IMR-90 (cell line): ENCODE data around the gene CSGALNACT2. TPM values are rescaled to one million over a fixed set of nuclear protein-coding genes. Genes with fewer than 3 reads are reported as not detected.

Experiments
- ATAC-seq: fragments of 200-7000 bp; cut with Tn5 transposase; 2 replicates; pipeline ENCODE4 v1.9.1; 2020; ENCODE audit warnings: low read depth, mild to moderate bottlenecking, moderate library complexity
- BruUV-seq: library from RNA; stranded (reverse); fragments of 400-500 nt; replicated peaks from 2 replicates; lab custom pipeline; 2021; lab: Mats Ljungman, UMichigan
- CTCF ChIA-PET: fragments of 300-600 bp; formaldehyde crosslinking; extraction: SDS; loops from one replicate; lab custom pipeline; 2021; ENCODE audit warnings: antibody characterized with exemption; lab: Yijun Ruan, JAX
- POLR2A ChIA-PET: fragments of 300-600 bp; sonication (Branson Sonifier 250); formaldehyde crosslinking; loops from one replicate; lab custom pipeline; 2022; ENCODE audit warnings: antibody characterized with exemption; ENCODE audit not compliant: unreplicated experiment; lab: Charles Lee
- DNase-seq: peaks from one replicate; pipeline ENCODE4 v3.0.0; 2013
- H2AFZ ChIP-seq: replicated peaks from 2 replicates; pipeline ENCODE3; 2013; ENCODE audit warnings: low read length, mild to moderate bottlenecking; ENCODE audit not compliant: poor library complexity
- H2AK5ac ChIP-seq: 2 replicates; pipeline ENCODE4 v1.6.1; 2013; ENCODE audit warnings: low read depth, low read length, inconsistent platforms
- H2AK9ac ChIP-seq: replicated peaks from 2 replicates; pipeline ENCODE3; 2013; ENCODE audit warnings: mild to moderate bottlenecking, low read depth, low read length, moderate library complexity; ENCODE audit not compliant: poor library complexity
- H2BK120ac ChIP-seq: 2 replicates; pipeline ENCODE4 v1.6.1; 2013; ENCODE audit warnings: low read depth, low read length, inconsistent platforms
- H2BK15ac ChIP-seq: 3 replicates; pipeline ENCODE4 v1.6.1; 2013; ENCODE audit warnings: low read depth, low read length, inconsistent platforms
- H2BK20ac ChIP-seq: 2 replicates; pipeline ENCODE4 v1.6.1; 2013; ENCODE audit warnings: low read depth, mild to moderate bottlenecking, inconsistent platforms, low read length, moderate library complexity
- H2BK5ac ChIP-seq: 2 replicates; pipeline ENCODE4 v1.6.1; 2013; ENCODE audit warnings: mild to moderate bottlenecking, low read depth, low read length, inconsistent platforms; ENCODE audit not compliant: poor library complexity, severe bottlenecking
- H3K14ac ChIP-seq: replicated peaks from 2 replicates; pipeline ENCODE4 v1.6.1; 2013; ENCODE audit warnings: low read depth, low read length, inconsistent platforms
- H3K18ac ChIP-seq: 2 replicates; pipeline ENCODE4 v1.6.1; 2013; ENCODE audit warnings: low read depth, low read length, control low read depth
- H3K23ac ChIP-seq: 2 replicates; pipeline ENCODE4 v1.6.1; 2013; ENCODE audit warnings: low read depth, low read length, inconsistent platforms
- H3K27ac ChIP-seq: 2 replicates; pipeline ENCODE4 v1.5.1; 2013; ENCODE audit warnings: mild to moderate bottlenecking, control low read depth, low read length; ENCODE audit not compliant: insufficient read depth
- H3K27me3 ChIP-seq: 2 replicates; pipeline ENCODE4 v1.6.1; 2013; ENCODE audit warnings: low read length; ENCODE audit not compliant: control insufficient read depth, insufficient read depth
- H3K36me3 ChIP-seq: 2 replicates; pipeline ENCODE4 v1.6.1; 2013; ENCODE audit warnings: low read length, mixed read lengths; ENCODE audit not compliant: control insufficient read depth, insufficient read depth
- H3K4ac ChIP-seq: 2 replicates; pipeline ENCODE4 v1.6.1; 2013; ENCODE audit warnings: low read depth, low read length, inconsistent platforms
- H3K4me1 ChIP-seq: 2 replicates; pipeline ENCODE4 v1.6.1; 2013; ENCODE audit warnings: low read length, mixed read lengths; ENCODE audit not compliant: control insufficient read depth, insufficient read depth
- H3K4me2 ChIP-seq: 2 replicates; pipeline ENCODE4 v1.6.1; 2013; ENCODE audit warnings: low read depth, mild to moderate bottlenecking, control low read depth, low read length, moderate library complexity
- H3K4me3 ChIP-seq: 2 replicates; pipeline ENCODE4 v1.5.1; 2013; ENCODE audit warnings: low read depth, mild to moderate bottlenecking, control low read depth, low read length, moderate library complexity; ENCODE audit not compliant: insufficient read depth
- H3K56ac ChIP-seq: 2 replicates; pipeline ENCODE4 v1.6.1; 2013; ENCODE audit warnings: low read length, inconsistent platforms; ENCODE audit not compliant: insufficient read depth; ENCODE audit errors: extremely low read depth
- H3K79me1 ChIP-seq, 2 experiments: 2 replicates each; pipeline ENCODE4 v1.6.1; 2013; ENCODE audit warnings: low read length in 2 of 2, inconsistent platforms in 1 of 2, low read depth in 1 of 2
- H3K9ac ChIP-seq: 2 replicates; pipeline ENCODE4 v1.6.1; 2013; ENCODE audit warnings: low read depth, low read length, control low read depth
- H3K9me1 ChIP-seq: 2 replicates; pipeline ENCODE4 v1.6.1; 2013; ENCODE audit warnings: low read length, inconsistent platforms; ENCODE audit not compliant: insufficient read depth
- H3K9me3 ChIP-seq: 2 replicates; pipeline ENCODE4 v1.6.1; 2013; ENCODE audit warnings: low read length; ENCODE audit not compliant: control insufficient read depth, insufficient read depth
- H4K20me1 ChIP-seq: 2 replicates; pipeline ENCODE4 v1.6.1; 2013; ENCODE audit warnings: low read length, inconsistent platforms; ENCODE audit not compliant: insufficient read depth
- H4K5ac ChIP-seq: 2 replicates; pipeline ENCODE4 v1.6.1; 2013; ENCODE audit warnings: mild to moderate bottlenecking, low read depth, low read length, control low read depth
- H4K8ac ChIP-seq, 2 experiments: 2 replicates each; pipeline ENCODE4 v1.6.1; 2013; ENCODE audit warnings: low read depth in 2 of 2, low read length in 2 of 2, control low read depth in 1 of 2, inconsistent platforms in 1 of 2
- H4K91ac ChIP-seq: 2 replicates; pipeline ENCODE4 v1.6.1; 2013; ENCODE audit warnings: low read depth, low read length, inconsistent platforms; ENCODE audit not compliant: insufficient read depth
- BHLHE40 ChIP-seq: fragments of 150-350 bp; IDR thresholded peaks from 2 replicates; pipeline ENCODE4 v1.6.1; 2016; ENCODE audit warnings: mild to moderate bottlenecking, low read depth, low read length
- CEBPB ChIP-seq: IDR thresholded peaks from 2 replicates; pipeline ENCODE4 v1.6.1; 2012; ENCODE audit warnings: low read depth, low read length, improper control_type of control experiment
- CHD1 ChIP-seq: IDR thresholded peaks from 2 replicates; pipeline ENCODE4 v1.6.1; 2012; ENCODE audit warnings: low read depth, low read length, improper control_type of control experiment
- FOS ChIP-seq: fragments of 150-350 bp; IDR thresholded peaks from 2 replicates; pipeline ENCODE4 v1.6.1; 2016; ENCODE audit warnings: low read depth, low read length
- MAFK ChIP-seq: IDR thresholded peaks from 2 replicates; pipeline ENCODE4 v1.6.1; 2012; ENCODE audit warnings: low read depth, low read length, improper control_type of control experiment
- MAZ ChIP-seq: IDR thresholded peaks from 2 replicates; pipeline ENCODE4 v1.6.1; 2012; ENCODE audit warnings: low read depth, mild to moderate bottlenecking, low read length, improper control_type of control experiment, moderate library complexity, borderline replicate concordance
- NFE2L2 ChIP-seq: fragments of 150-350 bp; IDR thresholded peaks from 2 replicates; pipeline ENCODE4 v1.6.1; 2016; ENCODE audit warnings: low read depth, mild to moderate bottlenecking, low read length
- POLR2A ChIP-seq: IDR thresholded peaks from 2 replicates; pipeline ENCODE4 v1.6.1; 2012; ENCODE audit warnings: mild to moderate bottlenecking, low read depth, low read length
- RAD21 ChIP-seq: IDR thresholded peaks from 2 replicates; pipeline ENCODE4 v1.6.1; 2012; ENCODE audit warnings: low read length, improper control_type of control experiment
- RCOR1 ChIP-seq: IDR thresholded peaks from 2 replicates; pipeline ENCODE4 v1.6.1; 2012; ENCODE audit warnings: mild to moderate bottlenecking, low read length, improper control_type of control experiment; ENCODE audit not compliant: insufficient replicate concordance
- RFX5 ChIP-seq: IDR thresholded peaks from 2 replicates; pipeline ENCODE4 v1.8.0; 2012; ENCODE audit warnings: low read depth, mild to moderate bottlenecking, low read length, moderate library complexity
- SMC3 ChIP-seq: fragments of 150-350 bp; IDR thresholded peaks from 2 replicates; pipeline ENCODE4 v1.6.1; 2016; ENCODE audit warnings: low read depth, mild to moderate bottlenecking, antibody characterized with exemption, low read length, moderate library complexity
- WGBS, 2 experiments: methylation state at CpG; one replicate each; pipeline versions ENCODE4 v1.1.5 to v1.1.7; 2013; ENCODE audit warnings: missing lambda C conversion rate in 2 of 2; ENCODE audit not compliant: insufficient read length in 1 of 2; ENCODE audit errors: extremely low coverage in 2 of 2; 5-methylcytosine and 5-hydroxymethylcytosine counted together
- dilution Hi-C: fragments of 300-500 bp; cut with HindIII; formaldehyde crosslinking; loops from one replicate; pipeline ENCODE4 v1.14.3; 2018; ENCODE audit warnings: low sequenced_read_pairs; ENCODE audit not compliant: unreplicated experiment
- in situ Hi-C: fragments of 300-500 bp; cut with MboI; formaldehyde crosslinking; loops from 3 replicates; pipeline ENCODE4 v1.14.3; 2019; ENCODE audit warnings: low sequenced_read_pairs, inconsistent platforms, mixed read lengths
- intact Hi-C: fragments of 100-400 bp; cut with micrococcal nuclease; formaldehyde crosslinking; loops from 2 replicates; pipeline ENCODE4 v1.10.0; 2022
- polyA plus RNA-seq, 3 experiments: library from polyadenylated mRNA; depleted of rRNA; stranded (reverse); fragments of >200 nt; gene quantifications; 2 replicates each; pipeline ENCODE4 v1.2.3, GENCODE V29; 2012; ENCODE audit warnings: low replicate concordance in 1 of 3
- total RNA-seq: library from RNA; depleted of rRNA; stranded (reverse); fragments of >200 nt; gene quantifications from 2 replicates; pipeline ENCODE4 v1.2.3, GENCODE V29; 2012
- TF ChIP-seq, protein P1 (sequence below): conservative IDR thresholded peaks from 2 replicates; pipeline ENCODE4 v1.5.1; 2012; ENCODE audit warnings: mild to moderate bottlenecking, low read depth, low read length, improper control_type of control experiment
- TF ChIP-seq, protein P2 (sequence below): fragments of 150-350 bp; IDR thresholded peaks from 2 replicates; pipeline ENCODE4 v1.6.1; 2017; ENCODE audit warnings: mild to moderate bottlenecking, antibody characterized with exemption, low read length, low read depth
- TF ChIP-seq, protein P3 (sequence below): fragments of 150-350 bp; IDR thresholded peaks from 2 replicates; pipeline ENCODE4 v1.6.1; 2016; ENCODE audit warnings: low read depth, mild to moderate bottlenecking, low read length, moderate library complexity, borderline replicate concordance

The CSGALNACT2 gene
- total and polyA plus RNA-seq, 2 of the 4 experiments (the other 2 are of a cell fraction) = 6.5 to 13.1 TPM

DNA sequence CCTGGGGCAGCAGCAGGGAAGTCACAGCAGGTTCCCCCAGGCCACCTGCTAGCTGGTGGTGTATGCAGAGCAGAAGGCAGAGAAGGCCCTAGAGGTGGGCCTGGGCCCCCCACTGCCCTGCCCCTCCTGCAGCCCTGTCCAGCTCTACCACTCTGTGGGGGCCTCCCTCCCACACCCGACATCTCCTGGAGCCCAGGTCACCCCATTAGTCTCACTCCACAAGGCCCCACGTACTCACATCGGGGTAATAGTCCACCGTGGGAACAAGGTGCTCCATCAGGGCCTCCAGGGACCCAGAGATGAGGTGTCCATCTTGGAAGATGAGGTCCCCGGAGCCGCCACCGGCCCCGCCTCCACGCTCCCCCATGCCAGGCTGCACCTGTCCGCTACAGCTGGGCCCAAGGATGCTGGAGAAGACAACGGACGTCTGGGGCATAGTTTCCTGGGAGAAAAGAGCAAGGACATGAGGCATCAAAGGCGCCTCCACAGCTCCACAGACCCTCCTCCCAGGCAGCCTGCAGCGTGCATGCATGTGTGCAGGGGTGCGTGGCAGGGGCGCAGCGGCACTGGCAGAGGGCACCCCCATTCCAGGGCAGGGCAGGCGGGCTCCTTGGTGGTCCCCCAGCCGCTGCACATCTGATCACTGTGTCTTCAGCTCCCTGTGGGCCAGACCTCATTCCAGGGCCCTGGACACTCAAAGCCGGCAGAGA lies 67.6 kb downstream of the CSGALNACT2 start:
- no peak overlapping the region for H3K4me2 ChIP-seq
- no peak overlapping the region for H2BK120ac ChIP-seq
- no peaks in the 10 kb centered on the region; the same call in 1 of the 2 replicates for H3K4me1 ChIP-seq
- no peaks in the 10 kb centered on the region for H3K36me3 ChIP-seq
- no peaks in the 10 kb centered on the region for H3K9me1 ChIP-seq
- H3K14ac ChIP-seq = no peak overlapping the region
- no peak overlapping the region for H3K9ac ChIP-seq
- intact Hi-C loops = loop anchor here (5.0 to 10.0 kb wide), 2 partner anchors 139 to 256 kb away; no protein-coding TSS in a partner anchor
- no peak overlapping the region for H4K91ac ChIP-seq
- TF ChIP-seq MAZ (no peak), NFE2L2 (no peak), CEBPB (no peak), SMC3 (no peak), RAD21 (no peak), CHD1 (no peak), MAFK (no peak), FOS (no peak), RFX5 (no peak), BHLHE40 (no peak), RCOR1 (no peak), POLR2A (no peak)
- TF ChIP-seq, protein P1, sequence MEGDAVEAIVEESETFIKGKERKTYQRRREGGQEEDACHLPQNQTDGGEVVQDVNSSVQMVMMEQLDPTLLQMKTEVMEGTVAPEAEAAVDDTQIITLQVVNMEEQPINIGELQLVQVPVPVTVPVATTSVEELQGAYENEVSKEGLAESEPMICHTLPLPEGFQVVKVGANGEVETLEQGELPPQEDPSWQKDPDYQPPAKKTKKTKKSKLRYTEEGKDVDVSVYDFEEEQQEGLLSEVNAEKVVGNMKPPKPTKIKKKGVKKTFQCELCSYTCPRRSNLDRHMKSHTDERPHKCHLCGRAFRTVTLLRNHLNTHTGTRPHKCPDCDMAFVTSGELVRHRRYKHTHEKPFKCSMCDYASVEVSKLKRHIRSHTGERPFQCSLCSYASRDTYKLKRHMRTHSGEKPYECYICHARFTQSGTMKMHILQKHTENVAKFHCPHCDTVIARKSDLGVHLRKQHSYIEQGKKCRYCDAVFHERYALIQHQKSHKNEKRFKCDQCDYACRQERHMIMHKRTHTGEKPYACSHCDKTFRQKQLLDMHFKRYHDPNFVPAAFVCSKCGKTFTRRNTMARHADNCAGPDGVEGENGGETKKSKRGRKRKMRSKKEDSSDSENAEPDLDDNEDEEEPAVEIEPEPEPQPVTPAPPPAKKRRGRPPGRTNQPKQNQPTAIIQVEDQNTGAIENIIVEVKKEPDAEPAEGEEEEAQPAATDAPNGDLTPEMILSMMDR = no peak
- TF ChIP-seq, protein P2, sequence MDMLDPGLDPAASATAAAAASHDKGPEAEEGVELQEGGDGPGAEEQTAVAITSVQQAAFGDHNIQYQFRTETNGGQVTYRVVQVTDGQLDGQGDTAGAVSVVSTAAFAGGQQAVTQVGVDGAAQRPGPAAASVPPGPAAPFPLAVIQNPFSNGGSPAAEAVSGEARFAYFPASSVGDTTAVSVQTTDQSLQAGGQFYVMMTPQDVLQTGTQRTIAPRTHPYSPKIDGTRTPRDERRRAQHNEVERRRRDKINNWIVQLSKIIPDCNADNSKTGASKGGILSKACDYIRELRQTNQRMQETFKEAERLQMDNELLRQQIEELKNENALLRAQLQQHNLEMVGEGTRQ = no peak
- TF ChIP-seq, protein P3, sequence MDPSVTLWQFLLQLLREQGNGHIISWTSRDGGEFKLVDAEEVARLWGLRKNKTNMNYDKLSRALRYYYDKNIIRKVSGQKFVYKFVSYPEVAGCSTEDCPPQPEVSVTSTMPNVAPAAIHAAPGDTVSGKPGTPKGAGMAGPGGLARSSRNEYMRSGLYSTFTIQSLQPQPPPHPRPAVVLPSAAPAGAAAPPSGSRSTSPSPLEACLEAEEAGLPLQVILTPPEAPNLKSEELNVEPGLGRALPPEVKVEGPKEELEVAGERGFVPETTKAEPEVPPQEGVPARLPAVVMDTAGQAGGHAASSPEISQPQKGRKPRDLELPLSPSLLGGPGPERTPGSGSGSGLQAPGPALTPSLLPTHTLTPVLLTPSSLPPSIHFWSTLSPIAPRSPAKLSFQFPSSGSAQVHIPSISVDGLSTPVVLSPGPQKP = no peak
- H4K8ac ChIP-seq = no peak overlapping the region
- in situ Hi-C loops = no loop called here
- DNase-seq (no peak), ATAC-seq (no peak)
- H4K5ac ChIP-seq = no peak overlapping the region
- H3K4me3 ChIP-seq = no peak overlapping the region
- H3K56ac ChIP-seq = no peak overlapping the region
- BruUV-seq = no TSS peak
- no peak overlapping the region for H2BK15ac ChIP-seq
- no peak overlapping the region for H2AK9ac ChIP-seq
- no peak overlapping the region for H2AFZ ChIP-seq
- no peak overlapping the region for H3K23ac ChIP-seq
- 100% methylated on average over 1 of the region's 20 CpGs; no CpG with 5 or more reads in 1 of the 2 experiments for WGBS, 2 experiments
- no peaks in the 10 kb centered on the region; the same call in 1 of the 2 replicates for H4K20me1 ChIP-seq
- no peaks in the 10 kb centered on the region for H3K9me3 ChIP-seq
- H2BK5ac ChIP-seq = no peak overlapping the region
- H3K79me1 ChIP-seq = no peaks in the 10 kb centered on the region
- no peak overlapping the region for H3K27ac ChIP-seq
- peaks cover 3% of the 10 kb centered on the region; the same call in 1 of the 2 replicates for H3K27me3 ChIP-seq
- POLR2A ChIA-PET = no interaction called here
- H2AK5ac ChIP-seq = no peak overlapping the region
- no peak overlapping the region for H3K4ac ChIP-seq
- no peak overlapping the region for H2BK20ac ChIP-seq
- dilution Hi-C loops = no loop called here
- H3K18ac ChIP-seq = no peak overlapping the region
- CTCF ChIA-PET = interaction anchor here (1.1 to 1.2 kb wide), 2 partner anchors 11 to 31 kb away, joined by 3 to 6 read pairs; no protein-coding TSS in a partner anchor
